SK-N-SH (cell line): ENCODE measurements around the gene SFXN3. TPM values are rescaled to one million over a fixed set of nuclear protein-coding genes. Genes with fewer than 3 reads are reported as not detected.

Experiments
- CTCF ChIA-PET: fragments of 300-600, 350-600 bp; formaldehyde crosslinking; extraction: SDS; loops from one replicate; lab custom pipeline; 2021; lab: Yijun Ruan, JAX
- POLR2A ChIA-PET: fragments of 350-600 bp; sonication (Branson Sonifier 250); formaldehyde crosslinking; extraction: SDS; loops from one replicate; lab custom pipeline; 2020; ENCODE audit warnings: antibody characterized with exemption, inconsistent platforms; lab: Yijun Ruan, JAX
- DNase-seq: peaks from one replicate; pipeline ENCODE4 v3.0.0; 2012
- H2AFZ ChIP-seq: fragments of 200-600 bp; sonication (generic); 2 replicates; pipeline ENCODE4 v1.8.1; 2016; ENCODE audit warnings: antibody characterized with exemption, mild to moderate bottlenecking, low read depth
- H3F3A ChIP-seq: fragments of 200-600 bp; sonication (generic); replicated peaks from 2 replicates; pipeline ENCODE3; 2016; ENCODE audit warnings: antibody characterized with exemption, mild to moderate bottlenecking; ENCODE audit not compliant: insufficient read depth
- H3K27ac ChIP-seq, 2 experiments: fragments of 200-500 bp in 1 of 2; fragments of 200-600 bp in 1 of 2; sonication (Bioruptor generic) in 1 of 2; sonication (generic), shearing (Covaris generic) in 1 of 2; 2 replicates each; pipeline versions ENCODE4 v1.5.1 to v1.6.1; 2014 to 2016; ENCODE audit warnings: low read depth in 2 of 2, inconsistent platforms in 1 of 2, low read length in 1 of 2, mild to moderate bottlenecking in 1 of 2, mixed read lengths in 1 of 2
- H3K27me3 ChIP-seq: fragments of 200-600 bp; sonication (generic), shearing (Covaris generic); 2 replicates; pipeline ENCODE4 v1.6.1; 2016; ENCODE audit warnings: mixed run types; ENCODE audit not compliant: insufficient read depth
- H3K36me3 ChIP-seq, 2 experiments: fragments of 200-500 bp in 1 of 2; fragments of 200-600 bp in 1 of 2; sonication (Bioruptor generic) in 1 of 2; sonication (generic) in 1 of 2; replicated peaks in 1 of 2; 2 replicates each; pipeline versions ENCODE3 to v1.5.1; 2014 to 2016; ENCODE audit warnings: low read length in 1 of 2, mild to moderate bottlenecking in 1 of 2; ENCODE audit not compliant: insufficient read depth in 2 of 2, control insufficient read depth in 1 of 2
- H3K4me1 ChIP-seq, 2 experiments: fragments of 200-500 bp in 1 of 2; fragments of 200-600 bp in 1 of 2; sonication (Bioruptor generic) in 1 of 2; sonication (generic), shearing (Covaris generic) in 1 of 2; 2 replicates each; pipeline versions ENCODE4 v1.5.1 to v1.6.1; 2014 to 2016; ENCODE audit warnings: low read depth in 1 of 2, low read length in 1 of 2, mixed run types in 1 of 2; ENCODE audit not compliant: insufficient read depth in 2 of 2, control insufficient read depth in 1 of 2
- H3K4me2 ChIP-seq: fragments of 200-600 bp; sonication (generic), shearing (Covaris generic); 2 replicates; pipeline ENCODE4 v1.6.1; 2017; ENCODE audit warnings: mixed run types
- H3K4me3 ChIP-seq, 2 experiments: fragments of 200-500 bp in 1 of 2; fragments of 200-600 bp in 1 of 2; sonication (Bioruptor generic) in 1 of 2; sonication (generic), shearing (Covaris generic) in 1 of 2; 2 replicates each; pipeline versions ENCODE4 v1.5.1 to v1.8.1; 2014 to 2016; ENCODE audit warnings: low read depth in 2 of 2, inconsistent platforms in 1 of 2, low read length in 1 of 2, mild to moderate bottlenecking in 1 of 2, mixed read lengths in 1 of 2, moderate library complexity in 1 of 2
- H3K79me2 ChIP-seq: fragments of 200-600 bp; sonication (generic); 2 replicates; pipeline ENCODE4 v1.8.1; 2017; ENCODE audit warnings: mild to moderate bottlenecking; ENCODE audit not compliant: insufficient read depth
- H3K9ac ChIP-seq: fragments of 200-600 bp; sonication (generic); 2 replicates; pipeline ENCODE4 v1.6.1; 2017; ENCODE audit warnings: mixed run types
- H3K9me2 ChIP-seq: fragments of 200-600 bp; sonication (generic); 2 replicates; pipeline ENCODE4 v1.6.1; 2017; ENCODE audit warnings: mixed run types
- H3K9me3 ChIP-seq: fragments of 200-600 bp; sonication (generic); 2 replicates; pipeline ENCODE4 v1.6.1; 2017; ENCODE audit warnings: mixed run types, mild to moderate bottlenecking, moderate library complexity
- H4K20me1 ChIP-seq: fragments of 200-600 bp; sonication (generic); 2 replicates; pipeline ENCODE4 v1.6.1; 2017; ENCODE audit warnings: mild to moderate bottlenecking, mixed run types; ENCODE audit not compliant: insufficient read depth
- CHD2 ChIP-seq: fragments of 150-350 bp; IDR thresholded peaks from 2 replicates; pipeline ENCODE4 v1.6.1; 2018; ENCODE audit warnings: low read length; ENCODE audit not compliant: partially characterized antibody
- CTCF ChIP-seq: fragments of 200-600 bp; sonication (generic); IDR thresholded peaks from 2 replicates; pipeline ENCODE4 v1.6.1; 2017; ENCODE audit warnings: antibody characterized with exemption, mild to moderate bottlenecking, moderate library complexity
- EP300 ChIP-seq, 2 experiments: IDR thresholded peaks; 2 replicates each; pipeline versions ENCODE4 v1.4.0 to v1.6.1; 2012; ENCODE audit warnings: borderline replicate concordance in 1 of 2, low read depth in 1 of 2, low read length in 1 of 2
- EZH2phosphoT487 ChIP-seq: fragments of 200-600 bp; sonication (generic); IDR thresholded peaks from 2 replicates; pipeline ENCODE4 v1.6.1; 2017; ENCODE audit warnings: low read depth, mixed run types, mild to moderate bottlenecking, antibody characterized with exemption, moderate library complexity, borderline replicate concordance
- FOSL2 ChIP-seq: IDR thresholded peaks from 2 replicates; pipeline ENCODE4 v1.4.0; 2012; ENCODE audit warnings: low read depth, mild to moderate bottlenecking, moderate library complexity, borderline replicate concordance
- FOXJ3 ChIP-seq: sonication (generic); formaldehyde crosslinking; IDR thresholded peaks from 2 replicates; pipeline ENCODE4 v1.5.1; 2020; ENCODE audit warnings: mild to moderate bottlenecking, missing genetic modification reagents
- GATA2 ChIP-seq: sonication (generic); formaldehyde crosslinking; IDR thresholded peaks from 2 replicates; pipeline ENCODE4 v1.5.0; 2020; ENCODE audit warnings: mild to moderate bottlenecking, missing genetic modification reagents
- NRF1 ChIP-seq: IDR thresholded peaks from 2 replicates; pipeline ENCODE4 v1.6.1; 2012; ENCODE audit warnings: low read depth, mild to moderate bottlenecking, low read length
- PBX3 ChIP-seq: IDR thresholded peaks from 2 replicates; pipeline ENCODE4; 2012
- POLR2AphosphoS5 ChIP-seq: IDR thresholded peaks from 2 replicates; pipeline ENCODE4 v1.6.1; 2012; ENCODE audit warnings: low read depth, low read length
- REST ChIP-seq: IDR thresholded peaks from 2 replicates; pipeline ENCODE4 v1.6.1; 2012; ENCODE audit warnings: mild to moderate bottlenecking, low read depth, low read length, moderate library complexity
- SIN3A ChIP-seq: IDR thresholded peaks from 2 replicates; pipeline ENCODE4 v1.6.1; 2012; ENCODE audit warnings: low read depth, mild to moderate bottlenecking, low read length, moderate library complexity, borderline replicate concordance
- TEAD4 ChIP-seq: IDR thresholded peaks from 2 replicates; pipeline ENCODE4 v1.4.0; 2012; ENCODE audit warnings: mild to moderate bottlenecking, borderline replicate concordance; ENCODE audit not compliant: insufficient read depth
- USF2 ChIP-seq: fragments of 150-350 bp; IDR thresholded peaks from 2 replicates; pipeline ENCODE4 v1.6.1; 2017; ENCODE audit warnings: antibody characterized with exemption, low read length, low read depth, borderline replicate concordance
- YY1 ChIP-seq: IDR thresholded peaks from 2 replicates; pipeline ENCODE4 v1.4.0; 2012; ENCODE audit warnings: low read depth, mild to moderate bottlenecking
- WGBS: methylation state at CpG from one replicate; pipeline ENCODE4 v1.1.6; 2017; ENCODE audit warnings: low lambda C conversion rate; 5-methylcytosine and 5-hydroxymethylcytosine counted together
- polyA plus RNA-seq, 3 experiments: library from polyadenylated mRNA; depleted of rRNA; stranded (reverse); fragments of >200 nt; gene quantifications; 2 replicates each; pipeline ENCODE4 v1.2.3, GENCODE V29; 2012

SFXN3 gene
- polyA plus RNA-seq, 1 of the 3 experiments (the other 2 are of a cell fraction), result 142 TPM

- Histone ChIP-seq H2AFZ (no peak overlapping the region), H3K9ac (no peak overlapping the region), H3K79me2 (peaks cover 50% of the 10 kb centered on the region)
- CTCF ChIA-PET, result interaction anchor here (1.1 to 24.5 kb wide), 7 partner anchors 9 to 68 kb away, joined by 3 to 443 read pairs (median 4); partner anchors contain the start of genes LZTS2 and SEMA4G
- TF ChIP-seq POLR2AphosphoS5 (peak; percentile 9; the same call in 1 of the 2 replicates), TEAD4 (no peak), NRF1 (no peak)
- TF ChIP-seq, all 33 proteins: peak for 1
- no peaks in the 10 kb centered on the region for H3K27me3 ChIP-seq
- no peak for DNase-seq
- H3K9me3 ChIP-seq, result no peaks in the 10 kb centered on the region
- POLR2A ChIA-PET, result no interaction called here
- H3F3A ChIP-seq, result no peaks in the 10 kb centered on the region
- H3K9me2 ChIP-seq, result no peaks in the 10 kb centered on the region
- 0 out of 2 replicates have a peak, but pooled peaks cover 2% of the 10 kb centered on the region for H4K20me1 ChIP-seq
- peaks cover 21 to 47% of the 10 kb centered on the region in 2 experiments for H3K36me3 ChIP-seq
- H3K4me2 ChIP-seq, result no peak overlapping the region
- peaks cover 21 to 41% of the 10 kb centered on the region in 2 experiments for H3K4me1 ChIP-seq
- no peak overlapping the region for H3K4me3 ChIP-seq
- WGBS, result 84% methylated on average over 5 of the region's 5 CpGs
- H3K27ac ChIP-seq, result no peak overlapping the region
Measured at GRCh38 chr10:100985336-100985735, 45.7 kb upstream of the SFXN3 start.

- TF ChIP-seq EZH2phosphoT487 (no peak), GATA2 (no peak), CHD2 (no peak), YY1 (no peak), NRF1 (no peak), SIN3A (no peak), REST (no peak), USF2 (no peak), FOXJ3 (no peak), PBX3 (no peak), POLR2AphosphoS5 (no peak), EP300 (IDR thresholded peaks at IDR 0.05; ENCODE audit: borderline replicate concordance in 1 of 2, low read depth in 1 of 2, low read length in 1 of 2) (no peak), CTCF (no peak), FOSL2 (no peak)
Measured at GRCh38 chr10:100986623-100986951, 44.4 kb upstream of the SFXN3 start.

More at GRCh38 chr10:100986623-100986951, 44.4 kb upstream of the SFXN3 start:
- H3K4me1 ChIP-seq, result peaks cover 21 to 45% of the 10 kb centered on the region in 2 experiments
- peak overlapping the region; percentile 90; the same call in 1 of the 2 replicates for H2AFZ ChIP-seq
- ChIA-PET CTCF (interaction anchor here (1.1 to 24.5 kb wide), 3 partner anchors 12 to 67 kb away, joined by 3 to 443 read pairs (median 81); partner anchors contain the start of gene LZTS2), POLR2A (interaction anchor here (1.1 kb wide), 1 partner anchor 45 kb away, joined by 3 read pairs; the partner anchor contains the start of genes PDZD7 and SFXN3)
- peaks cover 57% of the 10 kb centered on the region for H3K79me2 ChIP-seq
- 0 out of 2 replicates have a peak, but pooled peaks cover 4% of the 10 kb centered on the region for H4K20me1 ChIP-seq
- H3K4me3 ChIP-seq, result peak overlapping the region; percentile 85 to 98
- no peaks in the 10 kb centered on the region for H3K9me2 ChIP-seq
- no peaks in the 10 kb centered on the region for H3K9me3 ChIP-seq
- H3K4me2 ChIP-seq, result peak overlapping the region; percentile 98
- H3K36me3 ChIP-seq, result peaks cover 29 to 47% of the 10 kb centered on the region in 2 experiments
- no peak for DNase-seq
- no peaks in the 10 kb centered on the region for H3F3A ChIP-seq
- peak overlapping the region in 1 of 2 experiments; percentile 95; a peak in 2 of 4 replicates for H3K27ac ChIP-seq
- no peaks in the 10 kb centered on the region for H3K27me3 ChIP-seq
- peak overlapping the region; percentile 84 for H3K9ac ChIP-seq
- WGBS, result 14% methylated on average over 1 of the region's 17 CpGs
